Mucosa of rectum (tissue), 2 donors: ENCODE data around the gene KDM2A.
"Not testable (repeated sequence)": the region's sequence is repeated elsewhere in the genome, so short reads cannot be mapped to it uniquely, and the experiment has no call there.

Source experiments
- H3K27ac ChIP-seq, 2 donors: one replicate each; pipeline ENCODE4 v1.7.0; 2013; ENCODE audit warnings: inconsistent platforms in 2 of 2, low read depth in 2 of 2, low read length in 2 of 2
- H3K27me3 ChIP-seq, 2 donors: one replicate each; pipeline ENCODE4 v1.7.0; 2013; ENCODE audit warnings: low read length in 2 of 2; ENCODE audit not compliant: control insufficient read depth in 2 of 2, insufficient read depth in 2 of 2
- H3K36me3 ChIP-seq, 2 donors: one replicate each; pipeline ENCODE4 v1.7.0; 2013; ENCODE audit warnings: low read length in 2 of 2; ENCODE audit not compliant: control insufficient read depth in 2 of 2, insufficient read depth in 2 of 2
- H3K4me1 ChIP-seq, 2 donors: one replicate each; pipeline ENCODE4 v1.7.0; 2013; ENCODE audit warnings: low read length in 2 of 2, mild to moderate bottlenecking in 1 of 2; ENCODE audit not compliant: control insufficient read depth in 2 of 2, insufficient read depth in 2 of 2
- H3K4me3 ChIP-seq, 2 donors: one replicate each; pipeline ENCODE4 v1.7.0; 2013; ENCODE audit warnings: low read length in 2 of 2
- H3K9ac ChIP-seq, 2 donors: one replicate each; pipeline ENCODE4 v1.7.0; 2013; ENCODE audit warnings: low read length in 2 of 2, low read depth in 1 of 2, mild to moderate bottlenecking in 1 of 2
- H3K9me3 ChIP-seq, 2 donors: one replicate each; pipeline ENCODE4 v1.7.0; 2013; ENCODE audit warnings: low read length in 2 of 2; ENCODE audit not compliant: control insufficient read depth in 2 of 2
- donor health status: healthy.
- donor health status: Normal muscosa, but diverticular disease.

KDM2A gene

DNA sequence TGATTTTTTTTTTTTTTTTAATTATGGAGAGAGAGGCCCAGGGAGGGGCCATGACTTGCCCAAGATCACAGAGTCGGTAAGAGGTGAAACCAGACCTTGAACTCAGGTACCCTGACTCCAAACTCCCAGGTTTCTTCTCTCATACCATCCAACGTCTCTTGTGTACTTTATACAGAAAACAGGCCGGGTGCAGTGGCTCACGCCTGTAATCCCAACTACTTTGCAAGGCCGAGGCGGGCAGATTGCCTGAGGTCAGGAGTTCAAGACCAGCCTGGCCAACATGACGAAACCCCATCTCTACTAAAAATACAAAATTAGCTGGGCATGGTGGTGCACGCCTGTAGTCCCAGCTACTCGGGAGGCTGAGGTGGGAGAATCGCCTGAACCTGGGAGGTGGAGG lies 11.8 kb downstream of the KDM2A start:
- not testable (repeated sequence) for H3K9ac ChIP-seq, H3K4me1 ChIP-seq, H3K4me3 ChIP-seq, H3K27me3 ChIP-seq, H3K9me3 ChIP-seq, H3K27ac ChIP-seq
- peaks cover 27 to 39% of the 10 kb centered on the region in 2 donors for H3K36me3 ChIP-seq

DNA sequence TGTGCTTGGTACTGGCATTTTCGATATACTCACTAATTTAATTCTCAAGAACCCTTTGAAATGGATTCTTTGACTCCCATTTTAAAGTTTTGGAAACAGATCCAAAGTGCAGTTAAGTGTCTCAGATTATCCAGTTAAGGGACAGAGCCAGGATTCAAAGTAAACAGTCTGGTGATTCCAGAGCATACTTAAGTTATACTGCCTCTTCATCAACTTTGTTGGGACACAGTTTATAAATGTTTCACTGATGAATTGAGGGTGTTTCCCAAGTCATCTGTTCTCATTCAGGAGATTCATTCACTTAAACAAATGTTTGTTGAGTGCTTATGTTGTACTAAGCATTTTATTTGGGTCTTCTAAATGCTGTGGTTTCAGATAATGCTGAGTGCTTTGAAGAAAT lies 17.1 kb downstream of the KDM2A start:
- Histone ChIP-seq H3K27me3 (no peaks in the 10 kb centered on the region), H3K27ac (no peak overlapping the region), H3K9me3 (no peaks in the 10 kb centered on the region), H3K4me1 (no peaks in the 10 kb centered on the region), H3K4me3 (no peak overlapping the region), H3K9ac (no peak overlapping the region), H3K36me3 (peaks cover 38 to 63% of the 10 kb centered on the region in 2 donors)

DNA sequence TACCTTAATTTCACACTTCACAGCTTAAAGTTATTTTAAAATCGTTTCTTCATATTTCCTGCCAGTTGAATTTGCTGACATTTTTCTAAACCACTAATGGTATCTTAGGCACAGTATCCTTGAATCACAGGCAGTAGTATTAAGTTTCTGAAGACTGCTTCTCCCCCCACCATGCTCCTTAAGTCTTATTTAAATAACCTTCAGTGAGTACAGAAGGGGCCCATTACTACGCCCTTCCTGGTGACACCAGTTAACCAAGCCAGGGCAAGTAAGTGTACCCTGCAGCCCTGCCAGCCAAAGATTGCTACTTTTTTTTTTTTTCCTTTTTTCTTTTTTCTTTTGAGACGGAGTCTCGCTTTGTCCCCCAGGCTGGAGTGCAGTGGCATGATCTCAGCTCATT lies 19.9 kb downstream of the KDM2A start:
- Histone ChIP-seq H3K36me3 (peaks cover 26 to 49% of the 10 kb centered on the region in 2 donors), H3K4me3 (no peak overlapping the region), H3K9me3 (no peaks in the 10 kb centered on the region), H3K27me3 (no peaks in the 10 kb centered on the region), H3K4me1 (no peaks in the 10 kb centered on the region), H3K9ac (no peak overlapping the region), H3K27ac (no peak overlapping the region)

DNA sequence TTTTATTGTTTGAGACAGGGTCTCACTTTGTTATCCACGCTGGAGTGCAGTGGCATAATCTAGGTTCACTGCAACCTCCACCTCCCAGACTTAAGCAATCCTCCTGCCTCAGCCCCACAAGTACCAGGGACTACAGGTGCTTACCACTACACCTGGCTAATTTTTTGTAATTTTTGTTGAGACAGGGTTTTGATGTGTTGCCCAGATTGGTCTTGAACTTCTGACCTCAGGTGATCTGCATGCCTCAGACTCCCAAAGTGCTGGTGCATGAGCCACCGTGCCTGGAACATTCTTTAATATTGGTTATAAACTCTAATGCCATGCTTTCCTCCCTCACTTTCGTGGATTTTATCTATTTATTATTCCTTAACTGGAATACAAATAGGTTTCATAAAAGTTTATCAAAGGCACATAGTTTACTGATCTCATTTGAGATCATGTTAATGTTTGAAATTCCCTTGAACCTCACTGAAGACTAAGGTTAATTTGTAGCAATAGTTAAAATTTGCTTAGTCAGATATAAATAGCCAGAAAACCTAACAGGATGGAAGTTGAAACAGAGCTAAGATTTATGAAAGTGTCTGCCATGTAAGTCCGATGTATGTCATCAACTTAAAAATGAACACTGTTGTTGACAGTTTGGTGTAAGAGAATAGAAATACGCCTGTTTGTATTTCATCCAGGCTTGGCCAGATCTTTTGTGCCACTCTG lies 27.6 kb downstream of the KDM2A start:
- H3K27me3 ChIP-seq, result no peaks in the 10 kb centered on the region
- H3K4me1 ChIP-seq, result no peaks in the 10 kb centered on the region
- H3K4me3 ChIP-seq, result no peak overlapping the region
- H3K36me3 ChIP-seq, result peaks cover 13 to 19% of the 10 kb centered on the region in 2 donors
- no peak overlapping the region for H3K27ac ChIP-seq
- H3K9ac ChIP-seq, result no peak overlapping the region
- H3K9me3 ChIP-seq, result no peaks in the 10 kb centered on the region

DNA sequence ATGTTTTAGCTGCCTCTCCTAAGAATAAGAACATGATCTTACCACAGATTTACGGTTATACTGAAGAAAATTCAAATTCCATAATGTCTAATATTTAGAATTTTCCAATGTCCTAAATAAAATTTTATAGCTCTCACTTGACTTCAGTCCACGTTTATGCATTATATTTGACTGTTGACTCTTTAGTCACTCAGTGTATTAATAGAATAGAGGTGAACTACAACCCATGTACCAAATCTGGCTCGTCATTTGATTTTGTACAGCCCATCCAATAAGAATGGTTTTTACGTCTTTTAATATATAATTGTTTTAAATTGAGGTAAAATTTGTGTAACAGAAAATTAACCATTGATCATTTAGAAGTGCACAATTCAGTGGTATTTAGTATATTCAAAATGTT lies 34.9 kb downstream of the KDM2A start:
- no peak overlapping the region for H3K4me3 ChIP-seq

DNA sequence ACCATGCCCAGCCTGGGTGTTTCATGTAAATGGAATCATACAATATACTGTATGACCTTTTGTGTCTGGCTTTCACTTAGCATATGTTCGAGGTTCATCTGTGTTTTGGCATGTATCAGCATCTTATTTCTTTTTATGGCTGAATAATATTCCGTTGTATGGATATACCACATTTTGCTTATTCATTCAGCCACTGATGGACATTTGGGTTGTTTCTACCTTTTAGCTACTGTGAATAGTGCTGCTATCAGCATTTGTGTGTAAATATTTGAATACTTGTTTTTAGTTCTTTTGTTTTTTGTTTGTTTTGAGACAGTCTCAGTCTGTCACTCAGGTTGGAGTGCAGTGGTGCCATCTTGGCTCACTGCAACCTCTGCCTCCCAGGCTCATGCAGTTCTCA lies 35.7 kb downstream of the KDM2A start:
- no peak overlapping the region for H3K9ac ChIP-seq
- H3K4me3 ChIP-seq, result no peak overlapping the region
- peaks cover 16 to 17% of the 10 kb centered on the region in 2 donors for H3K36me3 ChIP-seq
- no peaks in the 10 kb centered on the region for H3K27me3 ChIP-seq
- no peaks in the 10 kb centered on the region for H3K4me1 ChIP-seq
- no peaks in the 10 kb centered on the region for H3K9me3 ChIP-seq
- no peak overlapping the region for H3K27ac ChIP-seq

More for the DNA sequence above, 34.9 kb downstream of the KDM2A start:
- Histone ChIP-seq H3K9me3 (no peaks in the 10 kb centered on the region), H3K27ac (no peak overlapping the region), H3K9ac (no peak overlapping the region), H3K36me3 (peaks cover 13 to 17% of the 10 kb centered on the region in 2 donors), H3K4me1 (no peaks in the 10 kb centered on the region), H3K27me3 (no peaks in the 10 kb centered on the region)

- peaks cover 4 to 5% of the 10 kb centered on the region in 2 donors for H3K36me3 ChIP-seq
- no peaks in the 10 kb centered on the region for H3K4me1 ChIP-seq
- no peak overlapping the region for H3K9ac ChIP-seq
- no peaks in the 10 kb centered on the region for H3K27me3 ChIP-seq
- H3K4me3 ChIP-seq, result no peak overlapping the region
- no peak overlapping the region for H3K27ac ChIP-seq
- no peaks in the 10 kb centered on the region for H3K9me3 ChIP-seq
These were observed 38.6 kb downstream of the KDM2A start for GRCh38 chr11:67157691-67158090.

DNA sequence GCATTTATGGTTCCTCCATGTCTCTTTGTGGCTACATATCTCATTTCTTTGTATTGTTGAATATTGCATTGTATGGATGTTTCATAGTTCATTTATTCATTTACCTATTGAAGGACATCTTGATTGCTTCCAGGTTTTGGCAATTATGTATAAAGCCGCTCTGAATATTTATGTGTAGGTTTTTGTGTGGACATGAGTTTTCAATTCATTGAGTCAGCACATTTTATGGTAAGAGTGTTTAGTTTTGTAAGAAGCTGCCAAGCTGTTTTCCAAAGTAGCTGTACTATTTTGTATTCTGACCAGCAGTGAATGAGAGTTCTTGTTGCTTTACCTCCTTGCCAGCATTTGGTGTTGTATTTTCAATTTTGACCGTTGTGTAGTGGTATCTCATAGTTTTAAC lies 39.2 kb downstream of the KDM2A start:
- H3K27me3 ChIP-seq, result no peaks in the 10 kb centered on the region
- H3K36me3 ChIP-seq, result peaks cover 4% of the 10 kb centered on the region in 2 donors
- no peaks in the 10 kb centered on the region for H3K4me1 ChIP-seq
- H3K9ac ChIP-seq, result no peak overlapping the region
- no peaks in the 10 kb centered on the region for H3K9me3 ChIP-seq
- no peak overlapping the region for H3K4me3 ChIP-seq
- no peak overlapping the region for H3K27ac ChIP-seq

GRCh38 chr11:67160045-67160444 lies 41.0 kb downstream of the KDM2A start:
- no peaks in the 10 kb centered on the region for H3K9me3 ChIP-seq
- H3K27me3 ChIP-seq, result no peaks in the 10 kb centered on the region
- H3K27ac ChIP-seq, result no peak overlapping the region
- no peaks in the 10 kb centered on the region for H3K4me1 ChIP-seq
- no peak overlapping the region for H3K9ac ChIP-seq
- H3K36me3 ChIP-seq, result peaks cover 4 to 5% of the 10 kb centered on the region in 2 donors
- H3K4me3 ChIP-seq, result no peak overlapping the region

DNA sequence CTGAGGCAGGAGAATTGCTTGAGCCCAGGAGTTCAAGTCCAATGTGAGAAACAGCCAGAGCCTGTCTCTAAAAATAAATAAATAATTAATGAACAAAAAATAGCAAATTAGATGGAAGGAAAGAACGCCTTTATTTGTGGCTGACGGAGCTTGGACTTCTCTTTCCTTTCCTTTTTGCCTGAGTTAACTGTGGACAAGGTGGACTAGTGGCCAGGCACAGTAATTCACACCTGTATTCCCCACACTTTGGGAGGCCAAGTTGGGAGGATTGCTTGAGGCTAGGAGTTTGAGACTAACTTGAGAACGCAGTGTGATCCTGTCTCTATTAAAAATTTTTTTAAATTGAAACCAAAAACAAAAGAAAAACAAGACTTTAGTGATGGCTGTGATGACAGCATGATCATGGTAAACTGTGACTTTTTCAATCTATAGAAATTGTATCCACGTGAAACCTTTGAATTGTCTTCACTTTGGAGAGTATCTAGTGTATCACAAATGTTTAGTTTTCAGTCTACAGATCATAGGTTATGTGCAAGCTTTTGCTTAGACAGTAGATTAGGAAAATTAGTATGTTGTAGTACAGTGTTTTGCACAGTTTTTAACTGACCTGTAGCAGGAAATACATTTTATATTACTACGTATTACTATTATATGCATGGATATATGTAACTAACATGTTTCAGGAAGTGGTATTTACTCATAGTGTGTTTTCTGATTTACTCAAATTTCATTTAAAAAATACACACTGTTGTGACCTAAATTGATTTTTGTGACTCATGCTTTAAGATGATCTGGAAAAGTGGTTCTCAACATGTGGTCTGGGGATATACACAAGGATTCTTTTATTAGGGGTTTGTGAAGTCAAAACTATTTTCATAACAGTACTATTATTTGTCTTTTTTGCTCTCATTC lies 42.1 kb downstream of the KDM2A start:
- Histone ChIP-seq H3K27ac (no peak overlapping the region), H3K36me3 (peaks cover 4 to 5% of the 10 kb centered on the region in 2 donors), H3K9me3 (no peaks in the 10 kb centered on the region), H3K27me3 (no peaks in the 10 kb centered on the region), H3K4me1 (no peaks in the 10 kb centered on the region), H3K4me3 (no peak overlapping the region), H3K9ac (no peak overlapping the region)
